Astrocyte of the cerebellum (primary cell): ENCODE results near the gene LCE2D.

ENCODE experiments used
- DNase-seq: peaks from one replicate; pipeline ENCODE4 v3.0.0-alpha.2; 2011; ENCODE audit warnings: low read depth
- H3K4me3 ChIP-seq: 2 replicates; pipeline ENCODE4 v1.5.1; 2011; ENCODE audit warnings: mild to moderate bottlenecking, low read depth, low read length, moderate library complexity
- CTCF ChIP-seq: IDR thresholded peaks from 2 replicates; pipeline ENCODE4 v1.5.1; 2012; ENCODE audit warnings: low read length, low read depth, moderate library complexity, mild to moderate bottlenecking; ENCODE audit errors: missing control alignments
- in situ Hi-C: cut with HindIII; loops from 2 replicates; pipeline ENCODE4 v1.10.0; 2017; ENCODE audit warnings: low sequenced_read_pairs

Gene LCE2D

GRCh38 chr1:152663098-152663497, at the start of gene LCE2D:
TSS of gene LCE2D (plus strand) at chr1:152663380. CDS start at chr1:152664106, 726 bp downstream.
- H3K4me3 ChIP-seq: no peak within 1 kb of the TSS
- no peak for DNase-seq
- no peak for TF ChIP-seq CTCF
- in situ Hi-C loops: no loop called here

GRCh38 chr1:152613511-152613910, 49.7 kb upstream of the LCE2D start, which contains the start of gene LCE3B:
TSS of gene LCE3B (plus strand) at chr1:152613811. CDS start at chr1:152613811, 0 bp downstream.
- no peak within 1 kb of the TSS for H3K4me3 ChIP-seq
- DNase-seq: no peak
- in situ Hi-C loops: no loop called here
- TF ChIP-seq CTCF: no peak

GRCh38 chr1:152621993-152622392, 41.2 kb upstream of the LCE2D start:
- no peak for TF ChIP-seq CTCF
- H3K4me3 ChIP-seq: no peak overlapping the region
- no peak for DNase-seq
- in situ Hi-C loops: no loop called here

GRCh38 chr1:152622803-152623202, 40.4 kb upstream of the LCE2D start, which contains the start of gene LCE3A:
TSS of gene LCE3A (minus strand) at chr1:152623103. CDS start at chr1:152623103, 0 bp downstream.
- H3K4me3 ChIP-seq: no peak within 1 kb of the TSS
- no peak for TF ChIP-seq CTCF
- in situ Hi-C loops: no loop called here
- DNase-seq: no peak

GRCh38 chr1:152623203-152623844, 39.9 kb upstream of the LCE2D start:
- in situ Hi-C loops: no loop called here
- TF ChIP-seq CTCF: no peak
- H3K4me3 ChIP-seq: no peak overlapping the region
- DNase-seq: no peak

- TF ChIP-seq CTCF: no peak
- in situ Hi-C loops: no loop called here
These were observed 36.4 kb upstream of the LCE2D start for GRCh38 chr1:152626744-152627143.

More at GRCh38 chr1:152626744-152627143, 36.4 kb upstream of the LCE2D start:
- no peak for DNase-seq
- no peak overlapping the region for H3K4me3 ChIP-seq
